Thyroid gland (tissue), 4 donors: ENCODE data around the gene ZNF610. TPM values are rescaled to one million over a fixed set of nuclear protein-coding genes. Genes with fewer than 3 reads are reported as not detected.

Source experiments
- DNase-seq, 2 donors: peaks; one replicate each; pipeline ENCODE4 v3.0.0-alpha.2; 2019
- H3K27ac ChIP-seq, 3 donors: fragments of 200-600 bp; sonication (generic); 1 replicate in 2 of 3; 2 replicates in 1 of 3; pipeline ENCODE4 v1.5.1; 2016 to 2019; ENCODE audit warnings: mild to moderate bottlenecking in 1 of 3, moderate library complexity in 1 of 3
- H3K27me3 ChIP-seq: fragments of 200-600 bp; sonication (generic); one replicate; pipeline ENCODE4 v1.5.1; 2019
- H3K36me3 ChIP-seq, 2 donors: fragments of 200-600 bp; sonication (generic); one replicate each; pipeline ENCODE4 v1.5.1; 2016 to 2019
- H3K4me1 ChIP-seq, 2 donors: fragments of 200-600 bp; sonication (generic); one replicate each; pipeline ENCODE4 v1.5.1; 2017 to 2019
- H3K4me3 ChIP-seq, 3 donors: fragments of 200-600 bp; sonication (generic); replicated peaks in 1 of 3; 1 replicate in 2 of 3; 2 replicates in 1 of 3; pipeline ENCODE4 v1.5.1; 2016; ENCODE audit warnings: mild to moderate bottlenecking in 1 of 3
- H3K9me3 ChIP-seq: fragments of 200-600 bp; sonication (generic); one replicate; pipeline ENCODE4 v1.5.1; 2017
- CTCF ChIP-seq, 6 experiments: fragments of 200-600 bp in 3 of 6; fragments of 450-650 bp in 3 of 6; sonication (generic) in 3 of 6; IDR thresholded peaks; one replicate each; pipeline ENCODE4 v1.5.1; 2016 to 2019; ENCODE audit warnings: antibody characterized with exemption in 6 of 6, mild to moderate bottlenecking in 2 of 6, inconsistent platforms in 1 of 6, moderate library complexity in 1 of 6
- POLR2A ChIP-seq, 2 donors: fragments of 450-650 bp; IDR thresholded peaks; one replicate each; pipeline ENCODE4 v1.6.1; 2017; ENCODE audit warnings: antibody characterized with exemption in 2 of 2, mild to moderate bottlenecking in 2 of 2, moderate library complexity in 1 of 2
- WGBS, 2 donors: methylation state at CpG; one replicate each; pipeline ENCODE4 v1.1.5; 2017; 5-methylcytosine and 5-hydroxymethylcytosine counted together
- intact Hi-C: fragments of 100-400 bp; cut with DNase I; formaldehyde crosslinking; loops from one replicate; pipeline ENCODE4 v1.15.1; 2023
- total RNA-seq, 4 donors: library from RNA; depleted of rRNA; stranded (reverse); fragments of >200 nt; gene quantifications; one replicate each; pipeline ENCODE4 v1.2.3, GENCODE V29; 2016

ZNF610 gene
- total RNA-seq, 4 donors from 2014 or later = 4.3 to 10.6 (median 7.1) TPM

- intact Hi-C loops = no loop called here
- Histone ChIP-seq H3K36me3 (peaks cover 0 to 21% of the 10 kb centered on the region in 2 donors), H3K27me3 (no peaks in the 10 kb centered on the region), H3K9me3 (no peaks in the 10 kb centered on the region), H3K4me3 (no peak overlapping the region), H3K27ac (no peak overlapping the region), H3K4me1 (no peaks in the 10 kb centered on the region)
- TF ChIP-seq POLR2A (IDR thresholded peaks at IDR 0.05) (no peak), CTCF (IDR thresholded peaks at IDR 0.05) (peak in 1 of 6 experiments; percentile 4)
- WGBS, 2 donors = 75 to 83% methylated on average over 1 to 9 of the region's 9 CpGs
- DNase-seq = peak in 1 of 2 donors; percentile 4
Measured at GRCh38 chr19:52351512-52351911, 15.5 kb downstream of the ZNF610 start.

DNA sequence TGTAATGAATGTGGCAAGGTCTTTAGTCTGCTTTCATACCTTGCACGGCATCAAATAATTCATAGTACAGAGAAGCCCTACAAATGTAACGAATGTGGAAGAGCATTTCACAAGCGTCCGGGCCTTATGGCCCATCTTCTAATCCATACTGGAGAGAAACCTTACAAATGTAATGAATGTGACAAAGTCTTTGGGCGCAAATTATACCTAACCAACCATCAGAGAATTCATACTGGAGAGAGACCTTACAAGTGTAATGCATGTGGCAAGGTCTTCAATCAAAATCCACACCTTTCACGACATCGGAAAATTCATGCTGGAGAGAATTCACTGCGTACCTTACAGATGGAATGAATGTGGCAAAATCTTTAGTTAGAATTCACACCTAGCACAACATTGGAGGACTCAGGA lies 30.4 kb downstream of the ZNF610 start:
- TF ChIP-seq CTCF (IDR thresholded peaks at IDR 0.05) = no peak
- no peak for TF ChIP-seq POLR2A (IDR thresholded peaks at IDR 0.05)
- Histone ChIP-seq H3K4me3 (no peak overlapping the region), H3K9me3 (no peaks in the 10 kb centered on the region), H3K4me1 (peaks cover 6 to 12% of the 10 kb centered on the region in 2 donors), H3K36me3 (peaks cover 5 to 10% of the 10 kb centered on the region in 2 donors), H3K27me3 (no peaks in the 10 kb centered on the region), H3K27ac (no peak overlapping the region)
- WGBS, 2 donors = 96 to 98% methylated on average over 8 of the region's 8 CpGs
- no peak for DNase-seq
- intact Hi-C loops = no loop called here

- peak; percentile 95 to 97 for DNase-seq
- H3K4me3 ChIP-seq = peak within 1 kb of the TSS; percentile 67 to 89 (median 83)
- H3K27ac ChIP-seq = peak within 1 kb of the TSS; percentile 81 to 94 (median 88)
- H3K27me3 ChIP-seq = no peaks in the 10 kb centered on the region
- peaks cover 20 to 27% of the 10 kb centered on the region in 2 donors for H3K36me3 ChIP-seq
- intact Hi-C loops = no loop called here
- no peaks in the 10 kb centered on the region for H3K9me3 ChIP-seq
- peak in 1 of 2 donors; percentile 66 for TF ChIP-seq POLR2A (IDR thresholded peaks at IDR 0.05)
- peak in 1 of 6 experiments; percentile 24 for TF ChIP-seq CTCF (IDR thresholded peaks at IDR 0.05)
- peaks cover 6 to 12% of the 10 kb centered on the region in 2 donors for H3K4me1 ChIP-seq
- 1% methylated on average over 36 to 52 of the region's 52 CpGs for WGBS, 2 donors
Measured at GRCh38 chr19:52369559-52370340, 33.7 kb downstream of the ZNF610 start, which contains the start of gene ZNF880. ZNF880 (plus strand) TSS chr19:52369923; CDS start chr19:52369966, 43 bp downstream.

DNA sequence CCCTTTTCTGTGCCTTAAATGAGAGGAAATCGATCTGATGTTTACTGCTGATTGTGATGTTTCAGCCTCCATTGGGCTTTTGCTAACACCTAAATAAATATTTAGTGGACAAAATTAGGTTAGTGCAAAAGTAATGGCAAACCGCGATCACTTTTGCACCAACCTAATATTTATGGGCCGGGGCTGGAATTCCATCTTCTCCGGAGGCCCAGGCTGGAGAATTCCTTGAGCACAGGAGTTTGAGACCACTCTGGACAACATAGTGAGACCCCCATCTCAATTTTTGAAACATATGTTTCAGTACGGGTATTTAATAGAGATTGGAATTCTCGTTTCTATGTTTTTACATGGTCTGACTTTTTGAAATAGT lies 34.3 kb downstream of the ZNF610 start:
- Histone ChIP-seq H3K9me3 (no peaks in the 10 kb centered on the region), H3K36me3 (peaks cover 25 to 31% of the 10 kb centered on the region in 2 donors), H3K27ac (peak overlapping the region; percentile 81 to 94 (median 88)), H3K4me1 (peaks cover 6 to 12% of the 10 kb centered on the region in 2 donors), H3K27me3 (no peaks in the 10 kb centered on the region), H3K4me3 (peak overlapping the region; percentile 67 to 89 (median 83))
- no peak for DNase-seq
- intact Hi-C loops = no loop called here
- no peak for TF ChIP-seq POLR2A (IDR thresholded peaks at IDR 0.05)
- no peak for TF ChIP-seq CTCF (IDR thresholded peaks at IDR 0.05)
- 32 to 37% methylated on average over 7 of the region's 7 CpGs for WGBS, 2 donors

- no peak for TF ChIP-seq CTCF (IDR thresholded peaks at IDR 0.05)
- Histone ChIP-seq H3K4me3 (no peak overlapping the region), H3K27me3 (no peaks in the 10 kb centered on the region), H3K9me3 (no peaks in the 10 kb centered on the region), H3K27ac (no peak overlapping the region), H3K4me1 (no peaks in the 10 kb centered on the region), H3K36me3 (peaks cover 2 to 9% of the 10 kb centered on the region in 2 donors)
- 68 to 78% methylated on average over 1 of the region's 1 CpG for WGBS, 2 donors
- DNase-seq = no peak
- intact Hi-C loops = no loop called here
Measured at GRCh38 chr19:52391135-52391534, 55.1 kb downstream of the ZNF610 start.
